ENCODE measurements around the gene IL4I1. TPM values are rescaled to one million over a fixed set of nuclear protein-coding genes. Genes with fewer than 3 reads are reported as not detected.
A peak's percentile ranks its signal among the peaks of the same experiment; 100 is the strongest.

IL4I1 gene
- total and polyA plus RNA-seq, 2 of the 8 experiments (the other 6 are each of a cell fraction or from before 2014, with no cell fraction given) = 0.41 to 0.76 TPM

DNA sequence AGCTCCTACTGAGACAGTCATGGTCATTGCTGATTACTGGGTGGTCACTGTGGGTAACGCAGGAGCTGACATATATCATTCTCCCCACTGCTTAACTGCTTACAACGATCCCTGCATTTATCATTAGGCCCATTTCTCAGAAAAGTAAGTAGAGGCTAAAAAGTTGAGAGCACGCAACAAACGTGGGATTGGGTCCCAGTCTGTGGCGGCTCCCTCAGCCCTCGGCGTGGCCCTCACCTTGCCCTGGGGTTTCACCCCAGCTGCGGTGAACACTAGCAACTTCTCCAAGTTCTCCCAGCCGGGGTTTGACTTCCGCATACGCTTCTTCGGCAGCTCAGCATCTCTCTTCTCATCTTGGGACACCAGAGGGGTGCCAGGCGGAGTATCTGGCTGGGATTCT lies 31.8 kb downstream of the IL4I1 start:
- FAIRE-seq (no peak), DNase-seq (ENCODE audit: low read depth in 1 of 2, low spot score in 2 of 2) (no peak)
- H2AFZ ChIP-seq (ENCODE audit: low read length) = no peak overlapping the region
- H2AK5ac ChIP-seq (ENCODE audit: low read depth, low read length) = no peak overlapping the region
- no peak overlapping the region for H2BK15ac ChIP-seq (ENCODE audit: low read length)
- no peak overlapping the region for H3K56ac ChIP-seq (replicated peaks; ENCODE audit: insufficient read length, low read depth, low read length)
- no peak overlapping the region for H3K18ac ChIP-seq (ENCODE audit: extremely low read depth, low read length)
- peak overlapping the region in 1 of 2 experiments; percentile 93; a peak in 2 of 4 replicates for H3K4me2 ChIP-seq (ENCODE audit: insufficient read depth in 1 of 2, low read depth in 2 of 2, low read length in 2 of 2)
- whole genome bisulfite sequencing, 2 experiments (ENCODE audit: extremely low coverage in 1 of 2, insufficient coverage in 1 of 2, insufficient read length in 1 of 2, insufficient replicate concordance in 2 of 2, low coverage in 1 of 2, low lambda C conversion rate in 2 of 2, missing lambda C conversion rate in 1 of 2) = 96% methylated on average over 13 of the region's 13 CpGs; no CpG with 5 or more reads in 1 of the 2 experiments
- no peak overlapping the region for H4K91ac ChIP-seq (replicated peaks; ENCODE audit: insufficient read length, low read length)
- H3K9me3 ChIP-seq (ENCODE audit: insufficient read depth in 2 of 2, low read depth in 1 of 2, low read length in 1 of 2) = no peaks in the 10 kb centered on the region
- H3K9ac ChIP-seq (replicated peaks in 1 of 4; ENCODE audit: extremely low read depth in 1 of 4, low read depth in 3 of 4, low read length in 3 of 4) = no peak overlapping the region
- H3K4ac ChIP-seq (replicated peaks; ENCODE audit: insufficient read length, low read depth, low read length) = no peak overlapping the region
- no peak overlapping the region for H3K4me3 ChIP-seq (ENCODE audit: extremely low read depth in 1 of 4, insufficient read depth in 2 of 4, low read depth in 3 of 4, low read length in 4 of 4)
- H3K4me1 ChIP-seq (replicated peaks in 1 of 4; ENCODE audit: control insufficient read depth in 3 of 4, insufficient read depth in 4 of 4, low read length in 3 of 4) = peaks cover 0 to 16% (median 4%) of the 10 kb centered on the region in 4 experiments; a peak in 5 of 7 replicates
- TF ChIP-seq SP4 (IDR thresholded peaks at IDR 0.05; ENCODE audit: low read length) (no peak), KDM1A (IDR thresholded peaks at IDR 0.05; ENCODE audit: borderline replicate concordance, low read length) (peak; percentile 92), BACH1 (IDR thresholded peaks at IDR 0.05; ENCODE audit: low read length) (no peak)
- H4K5ac ChIP-seq (ENCODE audit: insufficient read length, low read depth, low read length) = no peak overlapping the region
- peaks cover 16 to 42% (median 30%) of the 10 kb centered on the region in 4 experiments for H3K36me3 ChIP-seq (ENCODE audit: control insufficient read depth in 2 of 4, insufficient read depth in 4 of 4, low read length in 3 of 4)
- peaks cover 12% of the 10 kb centered on the region for H3K79me1 ChIP-seq (ENCODE audit: low read depth, low read length)
- ChIA-PET POLR2A (ENCODE audit: partially characterized antibody) (interaction anchor here (0.7 to 12.4 kb wide), 11 partner anchors 11 to 174 kb away, joined by 3 to 247 read pairs (median 4); partner anchors contain the start of genes AKT1S1, ATF5, CPT1C and FUZ), CTCF (ENCODE audit: partially characterized antibody) (interaction anchor here (0.7 to 3.4 kb wide), 7 partner anchors 11 to 181 kb away, joined by 3 to 13 read pairs (median 4); partner anchors contain the start of gene FUZ)
- no peak overlapping the region for H2BK5ac ChIP-seq (ENCODE audit: low read depth, low read length)
- peaks cover 10% of the 10 kb centered on the region for H3K23me2 ChIP-seq (ENCODE audit: low read depth, low read length)
- no peak overlapping the region for H2BK12ac ChIP-seq (ENCODE audit: low read depth, low read length)
- no peak overlapping the region for H3K23ac ChIP-seq (ENCODE audit: insufficient read length)
- peaks cover 14 to 27% of the 10 kb centered on the region in 2 experiments for H4K20me1 ChIP-seq (replicated peaks in 1 of 2; ENCODE audit: control insufficient read depth in 1 of 2, insufficient read depth in 2 of 2, low read length in 2 of 2)
- H3K27ac ChIP-seq (ENCODE audit: low read depth, low read length) = no peak overlapping the region
- no peak overlapping the region for H4K8ac ChIP-seq (ENCODE audit: extremely low read depth, insufficient read depth, low read length)
- H3K79me2 ChIP-seq (ENCODE audit: control insufficient read depth in 1 of 2, insufficient read depth in 2 of 2, low read length in 2 of 2) = peaks cover 0 to 27% of the 10 kb centered on the region in 2 experiments; a peak in 2 of 4 replicates
- H3K14ac ChIP-seq (ENCODE audit: insufficient read length) = no peak overlapping the region
- no peak overlapping the region for H2BK120ac ChIP-seq (replicated peaks; ENCODE audit: low read depth, low read length)
- H3K27me3 ChIP-seq (replicated peaks in 1 of 4; ENCODE audit: control insufficient read depth in 3 of 4, extremely low read depth in 1 of 4, insufficient read depth in 3 of 4, low read length in 3 of 4) = no peaks in the 10 kb centered on the region
- H2BK20ac ChIP-seq (ENCODE audit: low read length) = no peak overlapping the region

All from H1 (cell line).